Activated naive CD4-positive, alpha-beta T cell (primary cell): Measurements from ENCODE around the gene CAMK2N1.

Experiments used
- DNase-seq, 4 experiments: peaks; one replicate each; lab custom pipeline; 2025; lab: John Stamatoyannopoulos, UW

The CAMK2N1 gene

DNA sequence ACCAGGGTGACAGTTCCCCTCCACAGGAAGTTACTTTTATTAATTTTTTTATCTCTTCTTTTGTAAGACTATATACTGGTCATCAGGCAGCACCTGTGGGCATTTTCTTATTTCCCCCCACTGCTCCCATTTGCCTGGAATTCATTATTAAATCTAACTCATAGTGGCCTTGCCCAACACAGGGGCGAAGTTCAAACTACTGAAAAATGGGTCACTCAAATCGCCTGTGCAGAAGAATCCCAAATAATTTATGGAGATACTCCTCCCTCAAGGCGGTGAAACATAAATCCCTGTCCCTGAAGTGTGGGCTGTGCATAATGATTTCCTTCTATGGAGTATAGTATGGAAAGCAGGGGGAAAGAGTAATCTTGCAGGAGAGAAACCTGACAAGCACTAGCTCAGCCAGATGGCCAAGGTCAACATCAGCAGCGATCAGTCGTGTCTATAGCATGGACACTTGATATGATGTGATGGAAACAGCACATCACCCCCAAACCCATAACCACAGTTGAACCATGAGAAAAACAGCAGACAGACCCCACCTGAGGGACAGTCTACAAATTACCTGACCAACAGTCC lies 7.9 kb downstream of the CAMK2N1 start:
- DNase-seq = no peak

DNA sequence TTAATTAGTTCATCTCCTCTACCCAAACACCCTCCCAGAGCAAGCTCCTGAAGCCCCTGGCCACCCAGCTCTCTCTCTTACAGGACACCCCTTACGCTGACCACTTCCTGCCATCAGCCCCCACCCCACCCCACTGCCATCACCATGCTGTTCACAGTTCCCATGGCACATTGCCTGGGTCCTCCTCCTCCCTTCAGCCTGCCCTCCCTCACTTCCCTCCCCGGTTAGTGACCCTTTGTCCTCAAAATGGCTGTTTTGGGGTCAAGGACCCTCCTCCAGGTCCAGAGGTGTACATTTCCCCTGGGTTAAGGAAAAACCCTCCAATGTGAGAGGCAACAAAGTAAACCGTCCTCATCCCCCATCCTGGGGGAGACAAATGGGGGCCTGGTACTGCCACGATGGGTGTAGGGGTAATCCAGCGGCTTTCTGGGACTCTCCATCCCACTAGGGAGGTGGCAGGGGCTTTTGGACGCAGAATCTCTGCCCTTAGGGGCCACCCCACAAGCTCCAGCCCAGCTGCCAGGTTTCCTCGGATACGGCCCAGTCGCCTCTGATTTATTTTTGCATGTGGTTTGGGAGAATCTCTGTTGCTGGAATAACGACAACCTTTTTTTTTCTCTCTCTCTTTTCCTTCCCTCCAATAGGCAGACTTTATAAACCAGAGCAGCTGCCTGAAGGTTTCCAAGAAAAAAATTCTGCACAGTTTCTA lies 8.5 kb downstream of the CAMK2N1 start:
- DNase-seq = no peak

DNA sequence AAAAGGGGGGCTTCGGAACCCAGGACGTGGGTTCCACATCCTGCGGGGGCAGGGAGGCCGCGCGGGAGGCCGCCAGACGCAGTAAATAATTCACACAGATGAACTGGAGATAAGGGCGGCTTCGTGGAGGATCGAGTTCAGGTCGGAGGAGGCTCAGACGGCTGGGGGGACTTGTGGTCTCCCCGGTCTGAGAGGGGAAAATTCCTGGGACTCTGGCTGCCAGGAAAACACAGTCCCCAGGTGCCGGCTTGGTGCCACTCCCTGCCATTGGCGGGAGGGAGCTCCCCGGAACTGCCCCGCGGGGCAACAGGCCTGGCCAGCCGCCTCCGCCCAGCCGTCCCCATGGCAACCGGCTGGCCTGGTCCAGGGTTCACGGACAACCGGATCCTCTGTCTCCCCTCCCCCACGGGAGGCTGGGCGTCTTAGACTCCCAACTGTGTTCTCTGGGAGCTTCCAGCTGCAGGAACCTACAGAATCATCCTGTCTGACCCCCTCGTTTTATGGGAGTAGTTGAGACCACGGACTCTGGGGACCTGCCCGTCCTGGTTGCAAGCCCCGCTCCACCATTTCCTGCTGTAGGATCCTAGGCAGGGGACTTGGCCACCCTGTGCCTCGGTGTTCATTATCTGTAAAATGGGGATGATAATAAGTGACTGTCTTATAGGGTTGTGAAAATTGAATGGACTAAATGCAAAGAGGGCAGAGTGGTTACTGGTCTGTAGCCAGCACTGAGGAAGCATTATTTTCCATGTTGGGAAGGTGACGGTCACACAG lies 9.6 kb downstream of the CAMK2N1 start:
- DNase-seq = no peak

DNA sequence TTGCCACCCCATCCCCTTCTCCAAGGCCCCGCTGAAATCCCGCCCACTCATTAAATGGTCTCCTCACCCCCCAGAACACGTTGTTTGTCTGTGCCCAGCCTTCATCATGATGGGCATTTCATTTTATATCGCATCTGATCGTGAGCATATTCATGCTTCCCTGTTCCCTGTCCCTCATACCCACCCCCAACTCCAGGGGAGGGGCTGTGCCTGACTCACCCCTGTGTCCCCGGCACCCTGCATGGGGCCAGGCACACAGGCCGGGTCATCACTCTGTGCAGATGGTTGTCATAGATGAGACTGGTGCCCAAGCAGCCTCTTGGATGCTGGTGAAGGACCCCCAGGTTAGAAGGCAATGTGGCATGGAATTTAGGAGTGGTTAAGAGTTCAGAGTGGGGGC lies 11.0 kb downstream of the CAMK2N1 start:
- no peak for DNase-seq

DNA sequence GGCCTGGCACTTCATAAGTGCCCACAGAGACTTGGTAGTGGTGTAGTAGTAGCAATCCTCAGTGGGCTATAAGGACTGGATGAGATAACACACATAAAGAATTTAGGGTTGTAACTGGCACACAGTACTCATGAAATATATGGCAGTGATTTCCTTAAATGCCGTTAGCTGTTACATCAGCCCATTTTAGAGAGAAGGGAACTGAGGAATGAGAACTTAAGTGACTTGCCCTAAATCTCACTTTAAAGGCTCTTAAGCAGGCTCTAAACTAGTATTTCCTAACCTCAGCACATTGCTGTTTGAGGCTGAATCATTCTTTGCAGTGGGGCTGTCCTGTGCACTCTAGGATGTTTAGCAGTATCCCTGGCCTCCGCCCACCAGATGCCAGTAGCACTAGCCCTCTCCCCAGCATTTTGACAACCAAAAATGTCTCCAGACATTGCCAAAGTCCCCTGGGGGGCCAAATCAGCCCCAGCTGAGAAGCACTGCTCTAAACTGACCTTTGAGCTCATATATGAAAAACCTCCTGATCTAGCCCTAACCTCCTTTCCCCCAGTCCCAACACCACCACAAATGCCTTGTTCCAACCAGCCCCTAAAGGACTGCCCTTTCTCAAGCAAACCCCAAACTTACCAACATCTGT lies 11.6 kb downstream of the CAMK2N1 start:
- no peak for DNase-seq

DNA sequence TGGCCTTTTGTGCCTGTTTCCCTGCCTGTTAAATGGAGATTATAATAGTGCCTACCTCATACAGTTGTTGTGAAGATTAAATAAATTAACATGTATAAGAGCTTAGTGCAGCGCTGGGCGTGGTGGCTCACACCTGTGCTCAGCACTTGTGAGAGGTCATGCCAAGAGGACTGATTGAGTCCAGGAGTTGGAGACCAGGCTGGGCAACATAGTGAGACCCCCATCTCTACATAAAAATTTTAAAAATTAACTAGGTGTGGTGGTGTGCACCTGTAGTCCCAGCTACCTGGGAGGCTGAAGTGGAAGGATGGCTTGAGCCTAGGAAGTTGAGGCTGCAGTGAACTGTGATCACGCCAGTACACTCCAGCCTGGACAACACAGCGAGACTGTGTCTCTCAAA lies 12.1 kb downstream of the CAMK2N1 start:
- no peak for DNase-seq

DNA sequence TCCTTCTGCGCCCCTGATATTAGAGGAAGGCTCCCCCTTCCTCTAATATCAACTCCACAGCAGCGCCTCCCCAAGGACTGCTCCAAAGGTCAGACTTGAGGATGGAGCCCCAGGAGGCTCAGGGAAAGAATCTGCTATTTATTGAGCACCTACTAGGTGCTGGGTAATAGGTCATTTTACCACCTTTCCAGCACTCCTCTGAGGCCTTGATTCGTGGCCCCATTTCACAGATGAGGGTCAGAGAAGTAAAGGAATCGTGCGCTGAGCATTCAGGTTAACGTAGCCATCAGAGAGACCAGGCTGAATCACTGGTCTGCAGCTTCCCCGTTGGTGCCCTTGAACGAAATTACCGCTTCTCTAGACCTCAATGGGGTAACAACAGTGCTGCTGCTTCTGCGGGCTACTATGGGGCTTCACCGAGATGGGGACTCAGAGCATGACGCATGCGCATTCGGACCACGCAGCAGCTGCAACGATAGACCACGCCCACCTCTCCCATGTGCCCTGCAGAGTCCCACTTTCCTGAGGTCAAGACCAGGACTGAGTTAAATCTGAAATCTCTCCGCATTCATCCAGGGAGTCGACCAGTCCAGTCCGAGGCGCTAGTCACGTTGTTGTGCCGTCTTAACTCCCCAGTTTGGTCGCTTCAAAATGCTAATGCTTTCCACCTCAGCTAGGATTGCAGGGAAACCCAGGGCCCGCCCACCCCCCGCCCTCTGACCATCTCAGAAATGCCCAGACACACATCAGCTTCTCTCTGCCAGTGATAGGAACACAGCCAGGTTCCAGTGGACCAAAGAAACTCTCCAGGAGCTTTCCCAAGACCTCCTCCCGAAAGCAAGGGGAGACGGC lies 12.9 kb downstream of the CAMK2N1 start:
- DNase-seq = no peak

DNA sequence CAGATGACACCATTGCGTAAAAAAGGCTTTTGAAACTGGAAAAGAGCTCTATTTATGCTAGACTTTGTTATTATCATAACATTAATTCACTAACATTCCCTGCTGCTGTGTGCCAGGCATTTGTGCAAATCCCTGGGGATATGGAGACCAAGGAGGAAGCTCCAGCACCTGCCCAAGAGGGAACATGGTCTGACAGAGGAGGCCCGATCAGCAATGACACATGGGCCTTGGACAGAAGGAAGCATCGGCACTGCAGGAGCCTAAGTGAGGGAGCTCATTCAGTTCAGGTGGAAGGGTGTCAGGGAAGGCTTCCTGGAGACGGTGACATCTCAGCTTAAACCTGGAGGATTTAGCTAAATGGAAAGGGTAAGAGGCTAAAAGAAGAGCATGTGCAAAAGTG lies 13.9 kb downstream of the CAMK2N1 start:
- no peak for DNase-seq

DNA sequence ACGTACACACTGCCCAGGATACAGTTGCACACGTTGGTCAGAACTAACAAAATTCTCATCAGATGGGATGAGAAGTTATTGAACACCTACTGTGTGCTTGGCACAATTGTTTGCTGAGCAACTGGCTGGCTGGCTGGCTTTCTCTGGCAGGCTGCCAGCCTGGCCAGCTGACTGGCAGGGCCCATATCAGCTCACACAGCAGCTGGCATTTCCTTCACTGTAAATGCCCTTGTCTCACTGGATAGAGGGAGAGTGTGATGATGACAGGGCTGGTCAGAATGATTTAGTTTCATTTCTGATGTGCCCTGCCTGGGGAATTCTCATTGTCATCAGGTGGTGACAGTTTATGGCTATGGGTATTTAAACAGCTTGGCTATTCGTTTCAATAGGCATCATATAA lies 15.8 kb downstream of the CAMK2N1 start:
- DNase-seq = no peak

DNA sequence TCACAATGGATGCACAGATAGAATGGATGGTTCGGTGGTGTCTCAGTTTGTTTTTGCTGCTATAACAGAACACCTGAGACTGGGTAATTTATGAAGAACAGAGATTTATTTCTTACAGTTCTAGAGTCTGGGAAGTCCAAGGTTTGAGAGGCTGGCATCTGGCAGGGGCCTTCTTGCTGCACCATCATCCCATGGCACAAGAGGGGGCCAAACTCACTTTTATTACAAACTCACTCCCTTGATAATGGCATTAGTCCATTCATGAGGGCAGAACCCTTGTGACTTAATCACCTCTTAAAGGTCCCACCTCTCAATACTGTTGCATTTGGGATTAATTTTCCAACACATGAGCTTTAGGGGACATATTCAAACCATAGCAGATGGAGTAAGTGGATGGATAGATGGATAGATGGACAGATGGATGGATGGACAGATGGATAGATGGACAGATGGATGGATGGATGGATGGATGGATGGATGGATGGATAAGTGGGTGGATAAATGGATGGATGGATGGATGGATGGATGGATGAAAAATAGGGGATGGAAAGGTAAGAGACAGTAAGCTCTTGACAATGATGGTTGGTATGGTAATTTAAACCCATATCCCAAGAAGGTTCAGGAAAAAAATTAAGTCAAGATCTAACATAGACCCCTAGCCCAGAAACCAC lies 16.5 kb downstream of the CAMK2N1 start:
- no peak for DNase-seq

DNA sequence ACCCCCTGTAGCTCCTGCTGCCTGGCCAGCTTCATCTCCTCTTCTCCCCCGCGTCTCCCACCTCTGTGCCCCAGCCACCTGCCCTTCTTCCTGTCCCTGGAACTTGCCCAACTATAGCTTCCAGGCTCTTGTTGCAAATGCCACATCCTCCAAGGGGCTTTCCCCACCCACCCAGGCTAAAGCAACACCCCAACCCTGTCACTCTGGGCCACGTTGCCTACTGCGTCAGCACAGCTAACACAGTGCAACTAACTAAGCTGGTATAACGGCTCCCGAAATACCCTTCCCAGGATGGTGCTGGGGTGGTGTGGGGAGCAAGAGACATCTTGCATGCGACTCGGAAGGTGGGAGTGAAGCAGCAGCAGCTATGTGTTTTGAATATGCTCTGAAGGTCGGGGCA lies 19.7 kb downstream of the CAMK2N1 start:
- DNase-seq = no peak

DNA sequence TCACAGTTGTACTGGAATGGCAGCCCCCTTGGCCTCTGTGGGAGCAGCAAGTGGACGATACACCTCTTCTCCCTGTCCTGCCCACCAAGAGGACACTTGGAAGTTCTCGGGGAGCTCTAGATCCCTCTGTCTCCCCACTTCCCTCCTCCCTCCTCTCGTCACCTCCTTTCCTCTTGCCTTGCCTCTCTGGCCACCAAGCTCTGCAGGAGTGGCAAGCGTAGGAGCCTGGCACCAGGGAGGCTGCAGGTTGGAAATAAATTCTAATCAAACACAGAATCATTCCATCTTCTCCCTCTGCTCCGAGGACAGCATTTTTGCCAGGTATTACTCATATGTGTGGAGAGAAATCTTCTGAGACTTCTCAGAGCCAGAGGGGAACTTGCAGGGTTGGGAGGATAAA lies 20.8 kb downstream of the CAMK2N1 start:
- DNase-seq = no peak

DNA sequence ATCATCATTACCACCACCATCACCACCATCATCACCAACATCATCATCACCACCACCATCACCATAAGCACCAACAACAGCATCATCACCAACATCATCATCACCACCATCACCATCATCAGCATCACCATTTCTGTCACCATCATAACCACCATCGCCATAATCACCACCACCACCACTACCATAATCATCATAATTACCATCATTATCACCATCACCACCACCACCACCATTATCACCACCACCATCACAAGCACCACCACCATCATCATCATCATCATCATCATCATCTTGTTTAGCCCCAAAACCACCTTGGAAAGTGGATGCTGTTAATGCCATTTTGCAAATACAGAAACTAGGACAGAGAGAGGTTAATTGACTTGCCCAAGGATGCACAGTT lies 22.5 kb downstream of the CAMK2N1 start:
- DNase-seq = no peak

DNA sequence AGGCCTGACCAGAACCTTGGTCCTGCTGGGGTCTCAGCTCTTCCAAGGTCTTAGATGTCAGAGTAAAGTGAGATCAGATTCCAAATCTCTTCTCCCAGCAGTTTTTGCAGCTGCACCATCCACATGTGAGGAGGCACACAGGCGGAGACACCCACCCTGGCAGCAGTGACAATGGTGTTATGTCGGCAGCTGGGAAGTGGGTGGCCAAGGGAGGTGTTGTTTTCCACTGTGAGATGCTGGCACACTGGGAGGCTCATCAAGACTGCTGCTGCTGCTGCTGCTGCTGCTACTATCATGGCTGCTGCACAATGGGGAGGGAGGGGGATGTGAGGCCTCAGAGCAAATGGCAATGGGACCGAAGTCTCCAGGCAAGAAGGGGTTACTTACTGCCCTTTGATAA lies 23.6 kb downstream of the CAMK2N1 start:
- no peak for DNase-seq

DNA sequence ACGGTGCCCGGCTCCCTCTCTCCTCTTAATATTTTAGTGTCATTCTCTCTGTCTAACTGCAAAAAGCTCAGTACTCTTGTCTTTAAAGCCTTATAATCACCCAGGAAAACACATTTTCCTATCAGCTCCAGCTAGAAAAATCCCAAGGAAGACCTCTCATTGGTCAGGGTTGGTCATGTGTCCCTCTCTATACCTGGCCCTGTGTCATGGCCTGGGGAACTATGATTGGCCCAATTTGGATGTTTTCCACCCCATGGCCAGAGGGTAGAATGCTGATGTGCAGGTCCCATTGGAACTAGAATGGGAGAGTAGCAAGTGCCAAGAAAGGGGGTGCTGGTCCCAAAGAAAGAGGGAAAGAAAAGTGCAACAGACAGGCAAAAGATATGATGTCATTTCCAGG lies 27.3 kb downstream of the CAMK2N1 start:
- no peak for DNase-seq

DNA sequence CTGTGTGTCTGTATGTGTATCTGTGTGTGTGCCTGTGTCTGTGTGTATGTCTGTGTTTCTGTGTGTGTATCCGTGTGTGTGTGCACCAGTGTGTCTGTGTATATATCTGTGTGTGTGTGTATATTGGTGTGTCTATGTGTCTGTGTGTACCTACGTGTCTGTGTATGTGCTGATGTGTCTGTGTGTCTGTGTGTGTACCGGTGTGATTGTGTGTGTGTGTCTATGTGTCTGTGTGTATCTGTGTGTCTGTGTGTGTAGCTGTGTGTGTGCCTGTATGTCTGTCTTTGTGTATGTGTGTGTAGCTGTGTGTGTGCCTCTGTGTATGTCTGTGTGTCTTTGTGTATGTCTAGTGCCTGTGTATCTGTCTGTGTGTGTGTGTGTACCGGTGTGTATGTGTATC lies 32.0 kb downstream of the CAMK2N1 start:
- DNase-seq = no peak

DNA sequence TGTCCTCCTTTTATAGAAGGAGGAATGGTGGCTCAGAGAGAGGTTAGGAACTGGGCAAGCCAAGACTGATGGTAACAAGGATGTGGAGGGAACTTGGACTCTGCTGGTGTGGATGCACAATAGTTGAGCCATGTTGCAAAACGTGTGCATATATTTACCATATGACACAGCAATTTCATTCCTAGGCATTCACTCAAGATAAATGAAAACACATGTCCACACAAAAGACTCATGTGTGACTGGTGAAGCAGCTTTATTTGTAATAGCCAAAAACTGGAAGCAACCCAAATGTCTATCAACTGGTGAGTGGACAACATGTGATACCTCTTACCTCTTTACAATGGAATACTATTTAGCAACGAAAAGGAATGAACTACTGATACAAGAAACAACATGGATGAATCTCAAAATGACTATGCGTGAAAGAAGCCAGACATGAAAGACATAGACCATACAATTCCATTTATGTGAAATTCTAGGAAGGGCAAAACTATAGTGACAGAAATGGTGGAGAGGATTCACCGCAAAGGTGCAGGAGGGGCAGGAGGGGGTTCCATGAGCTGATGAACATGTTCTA lies 36.2 kb downstream of the CAMK2N1 start:
- no peak for DNase-seq

DNA sequence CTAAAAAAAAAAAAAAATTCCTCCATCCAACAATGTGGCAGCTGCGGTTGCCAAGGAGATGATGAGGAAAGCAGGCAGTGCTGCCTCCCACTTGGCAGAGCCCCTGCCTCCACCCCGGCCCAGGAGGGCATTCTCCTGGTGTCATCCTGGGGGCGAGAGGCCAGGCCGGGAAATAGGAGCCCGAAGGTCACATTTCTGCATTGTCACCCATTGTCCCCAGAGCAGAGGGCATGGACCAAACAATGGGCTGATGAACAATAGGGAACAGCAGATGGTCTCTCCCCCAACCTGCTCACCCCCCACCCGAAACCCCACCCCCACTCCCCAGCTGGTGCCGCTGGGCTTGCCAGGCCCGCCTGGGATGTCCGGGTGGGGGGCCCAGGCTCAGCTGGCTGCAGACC lies 37.3 kb downstream of the CAMK2N1 start:
- no peak for DNase-seq

DNA sequence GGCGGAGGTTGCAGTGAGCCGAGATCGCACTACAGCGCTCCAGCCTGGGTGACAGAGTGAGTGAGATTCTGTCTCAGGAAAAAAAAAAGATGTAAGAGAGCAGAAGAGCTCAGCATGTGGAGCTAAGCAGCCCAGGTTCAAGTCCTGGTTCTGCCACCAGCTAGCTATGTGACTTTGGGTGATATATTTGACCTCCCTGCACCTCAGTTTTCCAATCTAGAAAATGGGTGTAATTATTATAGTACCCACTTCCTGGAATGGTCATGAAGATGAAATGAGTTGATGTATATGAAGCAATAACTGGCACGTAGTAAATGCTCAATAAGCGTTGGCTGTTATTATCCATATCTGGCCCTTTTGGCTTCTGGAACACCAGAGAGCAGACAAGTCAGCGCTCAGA lies 38.2 kb downstream of the CAMK2N1 start:
- no peak for DNase-seq

DNA sequence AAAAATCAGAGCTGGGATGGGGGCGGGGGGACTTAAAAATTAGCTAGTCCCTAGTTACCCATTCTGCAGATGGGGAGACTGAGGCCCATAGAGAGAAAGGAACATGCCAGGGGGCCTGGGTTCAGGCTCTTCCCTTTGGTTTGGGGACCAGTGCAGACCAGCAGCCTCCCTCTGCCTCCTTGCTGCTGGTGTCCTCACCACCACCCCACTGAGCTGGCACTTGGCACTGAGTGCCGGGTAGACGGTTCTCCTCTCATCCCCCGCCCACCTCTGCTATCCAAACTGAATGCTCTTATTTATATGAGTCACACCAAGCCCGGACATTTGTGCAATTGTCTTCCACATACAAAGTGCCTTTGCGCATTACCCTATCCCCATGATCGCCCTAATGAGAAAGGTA lies 39.2 kb downstream of the CAMK2N1 start:
- no peak for DNase-seq

DNA sequence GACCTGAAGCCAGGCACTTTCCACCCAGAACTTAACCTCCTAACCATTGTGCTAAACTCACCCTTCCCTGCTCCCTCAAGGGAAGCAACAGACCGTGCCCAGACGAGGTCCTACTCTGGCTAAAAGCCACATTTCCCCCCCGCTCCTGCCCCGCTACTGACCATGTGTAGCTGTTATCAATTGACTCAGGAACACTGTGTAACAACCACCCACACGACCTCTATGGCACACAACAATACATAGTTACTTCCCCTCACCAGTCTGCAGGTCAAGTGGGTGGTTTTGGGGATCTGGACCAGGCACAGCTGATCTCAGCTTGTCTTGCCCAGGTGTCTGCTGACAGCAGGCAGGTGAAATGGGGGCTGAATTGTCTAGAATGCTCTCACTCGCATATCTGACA lies 40.1 kb downstream of the CAMK2N1 start:
- no peak for DNase-seq
